H1 (cell line): ENCODE measurements around the gene SLC8B1.

ENCODE experiments used
- CREB1 ChIP-seq: IDR thresholded peaks from 2 replicates; pipeline ENCODE4 v1.6.1; 2012; ENCODE audit warnings: inconsistent platforms
- EGR1 ChIP-seq: IDR thresholded peaks from 2 replicates; pipeline ENCODE4 v1.6.1; 2011; ENCODE audit warnings: low read depth, low read length, borderline replicate concordance
- EP300 ChIP-seq, 2 experiments: IDR thresholded peaks; 1 replicate in 1 of 2; 2 replicates in 1 of 2; pipeline ENCODE4 v1.6.1; 2011 to 2012; ENCODE audit warnings: low read depth in 2 of 2, low read length in 2 of 2, mild to moderate bottlenecking in 2 of 2, borderline replicate concordance in 1 of 2, inconsistent platforms in 1 of 2, moderate library complexity in 1 of 2
- EZH2 ChIP-seq: fragments of 200-600 bp; sonication (generic); IDR thresholded peaks from 2 replicates; pipeline ENCODE4 v1.7.1; 2012; ENCODE audit warnings: low read depth, mild to moderate bottlenecking, moderate library complexity, low read length, inconsistent platforms; ENCODE audit not compliant: severe bottlenecking
- GABPA ChIP-seq: IDR thresholded peaks from 2 replicates; pipeline ENCODE4 v1.6.1; 2011; ENCODE audit warnings: mild to moderate bottlenecking, low read length, moderate library complexity, borderline replicate concordance; ENCODE audit not compliant: insufficient read depth
- POLR2A ChIP-seq, 2 experiments: IDR thresholded peaks; 1 replicate in 1 of 2; 2 replicates in 1 of 2; pipeline ENCODE4 v1.6.1; 2011; ENCODE audit warnings: low read depth in 2 of 2, low read length in 2 of 2, mild to moderate bottlenecking in 2 of 2; ENCODE audit errors: control extremely low read depth in 1 of 2
- TEAD4 ChIP-seq: IDR thresholded peaks from 2 replicates; pipeline ENCODE4 v1.6.1; 2012; ENCODE audit warnings: low read depth, low read length, inconsistent platforms, mixed read lengths
- TF ChIP-seq, protein P1 (sequence below), 3 experiments: IDR thresholded peaks; 1 replicate in 2 of 3; 2 replicates in 1 of 3; pipeline versions ENCODE4 v1.5.1 to v1.6.1; 2011; ENCODE audit warnings: low read length in 3 of 3, mild to moderate bottlenecking in 3 of 3, inconsistent platforms in 2 of 3, low read depth in 1 of 3, moderate library complexity in 1 of 3; ENCODE audit not compliant: insufficient read depth in 1 of 3; ENCODE audit errors: control extremely low read depth in 1 of 3
- TF ChIP-seq, protein P2 (sequence below): IDR thresholded peaks from 2 replicates; pipeline ENCODE4 v1.6.1; 2012; ENCODE audit warnings: inconsistent platforms

DNA sequence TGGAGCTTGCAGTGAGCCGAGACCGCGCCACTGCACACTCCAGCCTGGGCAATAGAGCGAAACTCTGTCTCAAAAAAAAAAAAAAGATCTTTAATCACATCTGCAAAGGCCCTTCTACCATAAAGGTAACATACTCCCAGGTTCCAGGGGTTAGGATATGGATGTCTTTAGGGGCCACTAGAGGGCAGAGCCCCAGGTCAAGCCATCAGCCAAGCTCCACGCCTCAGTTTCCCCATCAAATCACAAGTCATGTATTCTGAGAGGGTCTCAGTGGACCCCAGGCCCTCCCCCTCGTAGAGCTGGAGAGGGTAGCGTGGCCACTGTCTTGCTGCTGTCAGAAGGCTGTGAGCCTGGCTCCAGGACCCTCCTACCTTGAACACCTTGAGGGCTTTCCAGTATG is 18.8 kb downstream of the SLC8B1 start:
- TF ChIP-seq TEAD4 (no peak), EGR1 (no peak), CREB1 (no peak), GABPA (no peak), EZH2 (no peak), EP300 (IDR thresholded peaks at IDR 0.05; ENCODE audit: borderline replicate concordance in 1 of 2, low read depth in 2 of 2, low read length in 2 of 2) (no peak), POLR2A (IDR thresholded peaks at IDR 0.05; ENCODE audit: control extremely low read depth in 1 of 2, low read depth in 2 of 2, low read length in 2 of 2) (no peak)
- TF ChIP-seq, protein P1, sequence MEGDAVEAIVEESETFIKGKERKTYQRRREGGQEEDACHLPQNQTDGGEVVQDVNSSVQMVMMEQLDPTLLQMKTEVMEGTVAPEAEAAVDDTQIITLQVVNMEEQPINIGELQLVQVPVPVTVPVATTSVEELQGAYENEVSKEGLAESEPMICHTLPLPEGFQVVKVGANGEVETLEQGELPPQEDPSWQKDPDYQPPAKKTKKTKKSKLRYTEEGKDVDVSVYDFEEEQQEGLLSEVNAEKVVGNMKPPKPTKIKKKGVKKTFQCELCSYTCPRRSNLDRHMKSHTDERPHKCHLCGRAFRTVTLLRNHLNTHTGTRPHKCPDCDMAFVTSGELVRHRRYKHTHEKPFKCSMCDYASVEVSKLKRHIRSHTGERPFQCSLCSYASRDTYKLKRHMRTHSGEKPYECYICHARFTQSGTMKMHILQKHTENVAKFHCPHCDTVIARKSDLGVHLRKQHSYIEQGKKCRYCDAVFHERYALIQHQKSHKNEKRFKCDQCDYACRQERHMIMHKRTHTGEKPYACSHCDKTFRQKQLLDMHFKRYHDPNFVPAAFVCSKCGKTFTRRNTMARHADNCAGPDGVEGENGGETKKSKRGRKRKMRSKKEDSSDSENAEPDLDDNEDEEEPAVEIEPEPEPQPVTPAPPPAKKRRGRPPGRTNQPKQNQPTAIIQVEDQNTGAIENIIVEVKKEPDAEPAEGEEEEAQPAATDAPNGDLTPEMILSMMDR (IDR thresholded peaks at IDR 0.05; ENCODE audit: control extremely low read depth in 1 of 3, insufficient read depth in 1 of 3, low read depth in 1 of 3, low read length in 3 of 3) = peak; percentile 21 to 40 (median 26); a peak in 3 of 4 replicates
- TF ChIP-seq, protein P2, sequence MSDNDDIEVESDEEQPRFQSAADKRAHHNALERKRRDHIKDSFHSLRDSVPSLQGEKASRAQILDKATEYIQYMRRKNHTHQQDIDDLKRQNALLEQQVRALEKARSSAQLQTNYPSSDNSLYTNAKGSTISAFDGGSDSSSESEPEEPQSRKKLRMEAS = no peak
